GM18907 (cell line): ENCODE data around the gene ANXA6.

Experiments used
- ATAC-seq: cut with Tn5 transposase; IDR thresholded peaks from one replicate; pipeline ENCODE4 v1.9.1; 2021; ENCODE audit warnings: mild to moderate bottlenecking, moderate library complexity; ENCODE audit not compliant: unreplicated experiment

The ANXA6 gene

DNA sequence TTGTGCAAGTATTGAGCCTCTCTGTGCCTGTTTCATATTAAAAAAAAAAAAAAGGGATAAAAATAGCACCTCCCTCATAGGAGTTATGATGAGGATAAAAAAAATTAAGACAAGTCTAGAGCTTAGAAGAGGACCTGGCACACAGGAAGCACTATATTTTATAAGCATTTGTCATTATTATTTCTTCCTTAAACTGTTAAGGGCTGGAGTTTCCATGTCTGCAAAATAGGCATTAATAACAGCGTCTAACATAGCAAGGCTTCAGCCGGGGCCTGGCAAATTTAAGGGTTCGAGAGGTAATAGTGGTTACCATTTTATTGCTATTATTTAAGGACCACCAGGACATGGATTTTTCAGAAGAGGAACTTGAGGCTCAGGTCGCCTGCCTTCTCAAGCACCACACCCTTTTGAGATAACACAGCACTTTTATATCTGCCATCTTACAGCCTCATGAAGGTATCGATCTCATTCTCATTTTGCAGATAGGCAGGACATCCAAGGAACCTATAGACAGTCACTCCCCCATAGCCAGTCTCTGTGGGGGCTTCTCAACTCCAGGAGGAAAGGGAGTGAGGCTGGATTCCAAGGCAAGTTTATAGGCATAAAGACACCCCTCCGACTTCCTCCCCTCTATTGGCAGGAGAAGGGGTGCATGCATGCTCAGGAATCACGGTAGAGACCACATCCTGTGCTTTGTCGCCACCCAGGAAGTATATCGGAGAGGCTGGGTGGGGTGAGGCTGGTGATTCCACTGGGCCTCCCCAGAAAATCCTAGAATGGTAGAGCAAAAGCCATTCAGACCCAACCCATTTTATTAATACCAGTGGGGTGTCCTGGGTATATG is 2.4 kb downstream of the ANXA6 start:
- peak; percentile 36 for ATAC-seq

DNA sequence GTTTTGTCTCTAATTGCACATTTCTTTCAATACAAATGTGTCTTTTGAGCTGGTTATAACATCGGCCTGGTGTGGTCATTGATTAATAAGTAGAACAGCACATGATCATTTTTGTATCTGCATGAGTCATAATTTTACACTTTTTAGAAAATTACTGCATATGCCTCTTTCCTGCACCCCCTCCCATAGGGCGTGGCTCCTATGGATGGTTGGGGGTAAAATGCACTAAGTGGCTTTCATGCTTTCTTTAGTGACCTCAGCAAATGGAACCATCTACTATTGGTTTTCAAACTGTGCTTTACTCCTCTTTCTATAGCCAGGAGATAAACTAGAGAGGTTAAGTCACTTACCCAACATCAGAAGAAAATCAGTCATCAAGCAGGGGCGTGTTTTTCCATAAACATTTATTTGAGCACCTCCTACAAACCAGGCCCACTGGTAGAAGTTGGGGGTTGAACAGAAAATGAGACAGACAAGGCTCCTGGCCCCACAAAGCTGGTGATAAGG is 3.8 kb downstream of the ANXA6 start:
- no peak for ATAC-seq

DNA sequence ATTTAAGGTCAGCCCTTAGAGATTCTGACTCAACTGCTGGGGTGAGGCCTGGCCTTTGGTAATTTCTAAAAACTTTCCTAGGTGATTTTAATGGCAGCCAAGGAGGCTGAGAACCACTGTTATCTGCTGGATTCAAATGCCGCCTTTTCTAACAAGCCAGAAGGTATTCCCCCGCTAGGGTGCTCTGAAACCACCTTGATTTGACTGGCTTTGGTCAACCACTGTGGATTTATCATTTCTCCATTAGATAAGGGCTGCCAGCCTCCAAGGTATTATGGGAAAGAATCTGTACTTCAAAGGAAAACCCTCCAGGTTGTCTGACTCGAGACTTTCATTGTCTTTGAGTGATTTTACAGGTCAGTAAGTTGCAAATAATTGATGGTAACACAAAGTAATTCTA is 4.3 kb downstream of the ANXA6 start:
- no peak for ATAC-seq

DNA sequence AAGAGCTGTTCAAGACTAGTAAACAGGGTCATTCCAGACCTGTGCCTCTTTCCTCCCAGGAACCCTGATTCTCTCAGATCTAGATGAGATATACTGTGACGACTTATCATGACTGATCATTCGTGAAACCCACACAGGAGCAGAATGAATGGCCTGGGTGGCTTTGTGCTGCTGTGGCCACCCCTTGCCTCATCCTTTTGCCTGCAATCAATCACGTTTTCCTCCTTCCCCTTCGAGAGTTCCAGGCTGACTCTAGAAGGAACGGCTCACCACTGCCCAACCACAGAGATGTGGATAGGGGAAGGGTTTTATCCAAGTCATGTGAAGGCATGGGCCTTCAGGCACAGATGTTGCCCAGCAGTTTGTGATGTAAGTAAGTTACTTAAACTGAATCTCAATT is 5.8 kb downstream of the ANXA6 start:
- peak; percentile 37 for ATAC-seq

DNA sequence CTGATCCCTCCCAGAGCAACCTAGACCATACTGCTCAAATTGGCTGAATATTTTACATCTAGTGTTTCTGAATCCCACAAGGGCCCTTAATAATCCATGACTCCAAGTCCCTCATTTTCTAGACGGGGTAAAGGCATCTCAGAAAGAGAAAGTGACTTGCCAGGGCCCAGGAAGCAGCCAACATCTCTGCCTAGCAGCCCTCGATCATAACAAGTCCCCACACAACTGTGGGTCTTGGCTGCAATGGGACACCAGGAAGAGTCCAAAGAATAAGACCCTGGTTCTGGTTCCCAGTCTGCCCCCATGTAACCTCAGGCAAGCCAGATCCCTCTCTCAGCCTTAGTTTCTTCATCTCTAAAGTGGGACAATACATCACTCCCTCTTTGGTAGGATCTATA is 6.3 kb downstream of the ANXA6 start:
- no peak for ATAC-seq

DNA sequence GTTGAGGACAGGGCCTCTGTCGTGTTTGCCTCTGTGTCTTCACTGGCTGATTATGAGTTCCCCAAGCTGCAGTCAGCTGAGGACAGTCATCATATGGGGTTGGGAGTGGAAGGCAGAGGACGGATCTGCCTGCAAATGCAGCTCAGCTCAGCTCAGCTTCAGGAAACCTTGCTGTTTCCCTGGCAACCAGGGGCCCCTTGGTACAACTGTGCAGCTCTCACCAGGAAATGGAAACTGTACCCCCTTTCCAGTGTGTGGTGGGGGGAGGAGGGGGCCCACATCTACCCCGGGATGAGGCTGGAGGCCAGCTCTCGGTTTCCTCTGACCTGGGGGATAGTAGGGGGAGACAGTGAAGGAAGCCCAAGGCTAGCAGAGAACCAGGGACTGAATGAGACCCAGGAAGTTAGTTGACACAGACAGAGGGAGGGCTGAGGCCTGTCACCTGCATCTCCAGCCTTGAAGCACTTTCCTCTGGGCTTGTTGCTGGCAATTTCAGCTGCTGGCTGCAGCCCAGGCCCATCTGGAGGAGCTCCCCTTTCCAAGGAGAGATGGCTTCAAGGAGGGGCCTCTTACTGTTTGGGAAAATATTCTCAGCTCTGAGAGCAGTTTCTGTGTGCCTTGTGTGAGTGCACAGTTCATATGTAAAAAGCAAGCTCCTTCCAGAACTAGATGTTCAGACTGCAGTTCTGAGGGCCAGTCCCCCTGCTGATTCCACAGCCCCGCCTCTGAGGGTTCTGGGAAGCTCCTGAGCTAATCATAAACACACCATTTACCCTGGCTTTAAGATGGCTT is 6.9 kb downstream of the ANXA6 start:
- ATAC-seq: peak; percentile 50

DNA sequence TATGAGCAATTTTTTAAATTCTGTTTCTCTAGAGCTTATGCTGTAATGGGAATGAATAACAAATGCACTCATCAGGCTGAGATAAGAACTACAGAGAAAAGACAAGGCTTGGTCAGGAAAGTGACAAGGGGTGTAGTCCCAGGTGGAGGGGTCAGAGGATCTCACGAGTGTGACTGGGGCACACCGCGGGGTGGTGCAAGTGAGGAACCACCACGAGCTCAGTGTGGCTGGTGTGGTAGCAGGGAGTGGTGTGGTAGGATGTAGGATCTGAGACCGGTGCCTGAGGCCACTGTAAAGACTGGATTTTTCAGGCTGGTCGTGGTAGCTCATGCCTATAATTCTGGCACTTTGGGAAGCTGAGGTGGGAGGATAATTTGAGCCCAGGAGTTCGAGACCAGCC is 9.0 kb downstream of the ANXA6 start:
- no peak for ATAC-seq

DNA sequence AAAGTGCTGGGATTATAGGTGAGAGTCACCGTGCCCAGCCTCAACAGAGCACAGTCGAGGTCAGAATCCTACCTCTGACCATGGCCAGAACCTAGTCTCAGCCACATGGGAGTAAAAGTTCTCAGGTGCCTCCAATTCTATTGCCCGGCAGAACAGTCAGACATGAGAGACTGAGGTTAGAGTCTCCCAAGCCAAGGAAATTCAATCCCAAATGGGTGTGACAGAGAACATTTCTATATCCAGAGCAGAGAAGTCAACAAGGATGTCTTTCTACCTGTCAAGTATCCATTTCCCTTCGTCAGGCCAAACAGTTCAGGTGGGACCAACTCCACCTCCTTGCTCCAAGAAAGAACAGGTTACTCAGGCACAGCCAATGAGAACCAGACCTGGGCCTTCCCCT is 10.5 kb downstream of the ANXA6 start:
- no peak for ATAC-seq

DNA sequence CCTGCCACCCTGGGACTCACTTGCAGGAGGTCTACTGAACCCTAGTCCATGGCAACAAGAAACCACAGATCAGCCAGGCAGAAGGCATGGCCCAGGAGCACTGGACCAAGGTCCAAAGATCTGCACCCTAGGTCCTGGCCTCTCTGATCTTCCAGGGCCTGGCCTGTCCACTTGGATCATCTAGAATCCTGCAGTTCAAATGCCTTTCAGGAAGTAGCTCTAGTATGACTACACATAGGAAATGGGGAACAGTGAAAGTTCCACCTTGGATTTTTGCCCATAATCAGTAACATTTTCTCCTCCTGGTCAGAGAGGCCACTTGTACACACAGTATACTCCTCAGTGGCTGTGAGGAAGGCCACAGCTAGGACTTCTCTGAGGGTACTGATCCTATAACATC is 11.5 kb downstream of the ANXA6 start:
- ATAC-seq: no peak

DNA sequence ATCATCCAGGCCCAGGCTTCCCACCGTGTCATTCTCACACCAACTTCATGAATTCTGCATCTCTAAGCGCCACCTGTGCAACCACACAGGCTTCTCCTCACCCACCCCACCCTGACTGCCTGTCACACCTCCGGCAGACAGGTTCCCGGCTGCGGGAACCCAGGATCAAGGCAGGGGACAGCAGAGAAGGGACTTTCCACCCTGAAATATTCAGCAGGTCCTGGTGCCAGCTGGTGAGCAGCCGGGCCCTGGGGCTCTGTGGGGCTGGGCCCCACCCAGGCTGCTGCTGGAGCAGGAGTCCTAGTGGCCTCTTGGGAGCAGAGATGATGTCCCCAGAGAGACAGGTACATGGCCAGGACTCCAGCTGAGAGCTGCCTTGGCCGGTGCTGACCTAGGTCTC is 12.7 kb downstream of the ANXA6 start:
- no peak for ATAC-seq

DNA sequence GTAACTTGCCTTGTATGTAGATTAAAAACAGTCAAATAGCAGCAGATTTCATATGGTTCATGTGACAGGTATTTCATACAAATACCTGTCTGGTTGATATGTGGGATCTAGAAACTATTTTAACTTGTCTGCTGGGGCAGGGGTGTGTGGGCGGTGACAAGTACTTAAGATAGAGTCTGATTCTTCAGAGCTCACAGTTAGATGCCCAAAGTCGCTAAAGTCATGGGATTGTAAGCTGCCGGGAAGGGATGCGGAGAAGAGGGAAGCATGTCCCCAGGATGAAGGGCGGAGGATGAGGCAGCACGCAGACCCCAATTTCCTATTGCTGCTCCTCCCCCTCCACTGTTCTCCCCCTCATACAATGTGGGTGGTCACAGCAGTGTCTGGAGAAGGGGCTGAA is 13.3 kb downstream of the ANXA6 start:
- ATAC-seq: no peak

DNA sequence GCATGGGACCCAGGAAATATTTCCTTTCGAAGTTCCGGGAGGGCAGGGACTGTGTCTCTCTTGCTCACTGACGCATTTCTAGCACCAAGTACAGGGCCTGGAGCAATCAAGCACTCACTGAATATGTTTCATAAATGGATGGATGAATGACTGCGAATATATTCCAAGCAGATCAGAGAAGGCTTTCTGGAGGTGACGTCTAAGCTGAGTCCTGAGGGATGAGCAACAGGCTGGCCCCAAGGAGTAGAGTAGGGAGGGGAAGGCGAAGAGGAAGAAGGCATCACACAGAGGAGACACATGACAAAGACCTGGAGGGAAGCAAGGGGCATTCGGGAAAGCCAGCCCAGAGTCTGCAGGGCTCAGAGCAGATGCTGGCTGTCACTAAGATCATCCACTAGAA is 13.9 kb downstream of the ANXA6 start:
- no peak for ATAC-seq

DNA sequence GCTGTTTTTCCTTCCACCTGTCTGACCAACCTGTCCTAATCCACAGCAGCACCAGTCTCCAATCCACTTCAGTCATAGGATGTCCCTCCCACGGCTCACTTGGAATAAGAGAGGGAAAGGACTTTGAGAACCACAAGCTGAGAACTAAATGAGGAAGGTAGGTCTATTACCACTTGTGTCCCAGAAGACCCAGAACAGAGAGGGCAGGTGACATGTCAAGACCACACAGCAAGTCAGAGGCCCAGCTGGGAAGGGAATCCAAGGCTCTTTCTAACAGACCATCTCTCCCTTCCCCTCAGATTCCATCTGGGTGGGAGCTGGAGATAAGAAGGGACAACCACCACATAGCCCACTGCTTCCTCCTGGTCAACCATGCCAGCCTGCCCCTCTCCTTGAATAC is 14.6 kb downstream of the ANXA6 start:
- no peak for ATAC-seq

DNA sequence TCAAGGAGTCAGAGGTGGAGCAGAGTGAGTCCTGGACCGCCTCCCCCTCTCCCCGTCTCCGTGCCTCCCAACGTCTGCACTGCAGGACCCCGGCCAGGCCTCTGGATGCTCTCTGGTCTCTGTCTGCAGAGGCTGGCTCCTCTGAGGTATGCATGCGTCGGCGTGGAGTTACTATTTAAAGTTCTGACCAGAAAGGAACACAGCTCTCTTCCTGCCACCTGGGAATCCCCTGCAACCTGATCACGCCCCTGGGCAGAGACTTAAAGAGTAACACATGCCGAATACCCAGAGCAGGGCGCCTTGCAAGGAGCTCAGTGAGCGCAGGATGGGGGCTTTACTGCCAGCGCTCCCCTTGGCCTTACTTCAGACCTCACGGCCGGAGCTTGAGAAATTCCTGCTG is 16.0 kb downstream of the ANXA6 start:
- ATAC-seq: peak; percentile 88

DNA sequence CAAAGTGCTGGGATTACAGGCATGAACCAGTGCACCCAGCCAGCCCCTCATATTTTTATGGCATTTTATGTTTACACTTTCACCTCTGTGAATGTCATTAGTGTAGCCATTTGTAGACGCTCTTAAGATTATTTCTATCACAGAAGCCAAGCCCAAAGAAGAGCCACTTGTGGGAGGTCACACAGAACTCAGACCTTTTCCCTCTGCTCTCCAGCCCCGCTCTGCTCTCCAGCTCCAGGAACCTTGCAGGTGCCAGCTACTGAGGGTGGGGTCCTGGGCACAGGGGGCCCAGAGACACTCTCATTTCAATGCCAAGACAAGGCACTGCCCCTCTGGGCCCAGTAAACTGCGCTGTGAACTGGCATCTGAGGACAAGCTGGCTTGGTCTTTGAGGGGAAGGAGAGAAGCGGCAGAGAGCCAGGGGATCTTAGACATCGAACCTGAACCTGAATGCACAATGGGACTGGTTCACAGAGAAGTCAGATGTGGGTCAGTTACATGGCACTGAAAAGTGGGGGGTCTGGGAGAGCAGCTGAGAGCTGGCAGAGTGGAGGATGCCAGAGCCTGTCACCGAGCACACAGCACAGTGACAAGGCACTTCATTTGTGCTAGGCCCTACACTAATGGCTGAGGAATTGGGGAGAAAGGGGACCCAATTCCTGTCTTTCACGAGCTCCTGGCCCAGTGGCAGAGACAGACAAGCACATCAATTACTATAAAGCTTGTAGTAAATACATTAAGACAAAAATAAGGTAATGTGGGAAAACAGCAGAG is 16.7 kb downstream of the ANXA6 start:
- no peak for ATAC-seq

DNA sequence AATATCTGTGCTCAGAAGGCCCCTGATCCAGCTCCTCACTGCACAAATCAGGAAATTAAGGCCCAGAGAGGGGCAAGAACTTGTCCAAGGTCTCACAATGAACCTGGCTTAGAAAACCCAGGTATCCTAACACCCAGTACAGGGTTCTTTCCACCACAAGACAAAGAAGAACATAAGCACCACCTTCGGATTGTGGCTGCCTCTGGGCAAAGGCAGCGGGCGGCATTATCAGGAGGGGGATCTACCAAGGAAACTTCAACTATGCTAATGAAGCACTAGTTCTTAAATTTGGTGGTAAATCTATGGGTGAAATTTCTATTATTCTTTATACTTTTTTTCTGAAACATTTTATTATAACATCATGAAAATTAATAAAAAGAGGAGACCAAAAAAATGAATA is 17.9 kb downstream of the ANXA6 start:
- no peak for ATAC-seq

DNA sequence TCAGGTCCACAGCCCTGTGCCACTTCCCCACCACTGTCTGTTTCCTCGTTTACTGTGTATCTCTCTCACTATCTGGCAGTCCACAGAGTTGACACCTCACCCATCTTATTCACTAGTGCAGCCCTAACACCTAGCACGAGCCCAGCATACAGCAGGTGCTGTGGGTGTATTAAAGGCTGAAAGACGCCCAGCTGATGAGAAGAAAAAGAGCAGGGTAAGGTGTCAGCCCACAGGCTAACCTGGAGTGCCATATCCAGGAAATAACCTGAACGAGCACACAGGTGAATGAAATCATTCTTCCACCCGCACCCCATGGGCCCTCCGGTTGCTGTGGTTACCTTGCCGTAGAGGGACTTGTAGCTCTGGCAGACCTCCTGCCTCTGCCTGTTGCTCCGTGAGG is 18.6 kb downstream of the ANXA6 start:
- no peak for ATAC-seq

DNA sequence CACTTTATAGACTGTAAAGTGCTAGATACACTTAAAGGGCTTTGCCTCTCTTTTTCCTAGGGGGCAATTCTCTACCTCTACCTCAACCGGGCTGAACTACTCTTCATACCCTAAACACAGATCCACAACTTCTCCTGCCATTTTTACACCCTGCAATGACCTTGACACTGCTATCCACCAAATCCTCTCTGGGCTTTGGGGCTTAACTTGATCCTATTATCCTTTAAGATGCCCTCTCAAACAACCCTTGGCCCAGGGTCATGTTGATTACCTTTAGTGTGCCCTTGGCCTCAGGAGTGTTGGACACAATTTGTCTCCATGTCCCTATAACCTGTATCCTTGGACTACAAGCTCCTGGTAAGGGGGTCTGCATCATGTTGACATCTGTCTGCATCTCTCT is 19.5 kb downstream of the ANXA6 start:
- no peak for ATAC-seq

DNA sequence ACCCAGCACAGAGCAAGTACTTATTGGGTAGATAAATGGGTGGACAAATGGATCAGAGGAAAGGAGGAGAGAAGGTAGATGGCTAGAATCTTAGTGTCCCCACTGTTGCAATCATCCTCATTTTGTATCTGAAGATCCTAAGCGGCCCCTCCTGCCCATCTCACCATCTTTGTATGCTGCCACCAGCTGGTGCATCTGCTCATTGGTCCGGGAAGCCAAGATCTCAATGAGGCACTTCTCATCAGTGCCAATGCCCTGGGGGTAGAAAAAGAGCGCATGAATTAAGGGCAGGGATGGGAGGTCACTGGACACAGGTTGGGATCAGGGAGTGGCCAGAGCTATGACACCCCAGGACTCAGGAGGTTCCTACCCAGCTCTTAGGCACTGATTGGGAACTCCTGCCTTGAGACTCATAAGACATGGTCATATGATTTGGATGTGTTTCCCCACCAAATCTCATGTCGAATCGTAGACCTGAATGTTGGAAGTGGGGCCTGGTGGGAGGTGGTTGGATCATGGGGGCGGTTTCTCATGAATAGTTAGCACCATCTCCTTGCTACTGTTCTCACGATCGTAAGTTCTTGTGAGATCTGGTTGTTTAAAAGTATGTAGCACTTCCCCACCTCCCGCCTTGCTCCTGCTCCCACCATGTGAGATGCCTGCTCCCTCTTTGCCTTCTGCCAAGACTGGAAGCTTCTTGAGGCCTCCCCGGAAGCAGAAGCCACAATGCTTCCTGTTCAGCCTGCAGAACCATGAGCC is 20.3 kb downstream of the ANXA6 start:
- no peak for ATAC-seq

DNA sequence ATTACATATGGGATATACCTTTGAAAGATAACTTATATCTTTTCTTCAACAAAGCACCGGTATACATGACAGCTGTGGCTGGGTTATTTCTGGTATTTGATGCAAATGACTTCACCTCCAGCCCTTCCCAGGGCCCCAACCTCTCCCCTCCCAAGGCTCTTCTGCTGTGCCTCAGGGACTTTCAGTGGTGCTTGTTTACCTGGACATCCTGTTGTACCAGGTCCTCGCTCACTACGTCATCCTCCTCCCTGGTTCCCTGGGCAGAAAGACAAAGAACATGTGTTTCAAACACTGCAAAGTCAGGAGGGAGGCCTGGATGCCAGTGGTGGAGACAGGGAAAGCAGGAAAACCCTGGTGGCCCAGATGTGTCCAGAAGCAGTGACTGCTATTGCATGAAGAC is 23.4 kb downstream of the ANXA6 start:
- peak; percentile 56 for ATAC-seq

DNA sequence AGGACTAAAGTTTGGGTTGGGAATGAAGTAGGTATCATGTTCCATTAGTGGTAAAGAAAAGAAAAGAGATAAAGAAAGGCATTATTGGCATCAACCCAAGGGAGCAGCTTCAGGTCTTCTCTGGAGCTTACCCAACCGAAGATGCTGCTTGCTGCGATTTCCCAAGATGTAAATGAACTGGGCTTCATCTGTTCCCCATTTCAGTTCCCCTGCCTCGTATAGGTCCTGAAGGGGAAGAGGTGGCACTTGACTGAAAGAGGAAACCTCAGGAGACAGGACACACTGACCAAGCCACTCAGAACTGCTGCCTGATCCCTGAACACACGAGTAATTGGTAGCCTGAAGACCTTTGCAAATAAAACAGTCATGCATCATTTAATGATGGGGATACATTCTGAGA is 24.6 kb downstream of the ANXA6 start:
- no peak for ATAC-seq
